ENCODE measurements around the gene NUDT7.
A peak's percentile ranks its signal among the peaks of the same experiment; 100 is the strongest.

The NUDT7 gene

DNA sequence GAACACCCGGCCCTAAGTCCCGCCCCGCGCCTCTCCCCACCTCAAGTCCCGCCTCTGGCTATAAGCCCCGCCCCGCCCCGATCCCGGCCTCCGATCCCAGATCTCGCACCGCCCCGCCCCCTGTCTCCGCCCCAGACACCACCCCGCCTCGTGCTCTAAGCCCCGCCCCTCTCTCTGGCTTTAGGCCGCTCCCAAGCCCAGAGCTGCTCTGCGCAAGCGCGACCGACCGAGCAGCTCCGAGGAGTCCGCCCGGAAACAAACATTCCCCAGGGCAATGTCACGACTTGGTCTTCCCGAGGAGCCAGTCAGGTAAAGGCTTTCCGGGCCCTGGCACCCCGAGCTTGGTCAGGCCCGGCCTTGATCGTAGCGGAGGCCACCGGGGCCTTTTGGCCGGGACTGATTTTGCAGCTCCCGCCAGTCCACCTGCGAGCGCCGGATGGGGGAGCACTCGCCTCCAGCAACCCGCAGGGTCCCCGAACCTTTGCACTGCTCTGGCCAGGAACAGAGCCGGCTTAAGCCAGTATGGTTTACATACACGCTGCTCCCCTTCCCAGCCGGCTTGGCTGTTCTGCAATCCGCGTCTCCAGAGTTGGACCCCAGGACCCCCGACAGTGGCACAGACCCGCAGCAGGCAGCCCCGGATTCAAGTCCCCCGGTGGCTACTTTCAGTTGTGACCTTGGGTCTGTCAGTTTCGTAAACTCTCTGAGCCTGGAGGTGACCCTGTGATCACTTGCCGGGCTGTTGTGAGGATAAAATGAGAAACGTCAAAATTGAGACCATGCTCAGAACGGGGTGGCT lies at the start of gene NUDT7:
Gene NUDT7 (plus strand): TSS at position 206 of the 799 bp plus-strand sequence. CDS start 69 bp downstream, at position 275.
- peak; percentile 92 to 95 for DNase-seq

DNA sequence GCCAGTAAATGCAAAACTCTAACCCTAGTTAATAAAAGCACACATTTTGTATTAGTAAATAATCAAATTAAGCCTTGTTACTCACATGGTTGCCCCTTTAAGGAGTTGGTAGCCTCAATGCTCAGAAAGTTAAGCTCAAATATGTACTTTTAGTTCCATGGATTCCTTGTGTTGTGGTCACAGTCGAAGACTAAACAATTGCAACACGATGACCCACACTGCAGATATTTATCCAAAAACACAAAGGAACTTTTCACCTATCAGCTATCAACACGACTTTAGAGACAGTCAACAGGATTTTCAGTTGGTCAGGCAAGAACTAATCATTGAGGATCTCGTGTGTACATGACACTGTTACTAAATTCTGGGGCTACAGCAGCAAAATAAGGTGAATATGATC lies 47.4 kb upstream of the NUDT7 start:
- DNase-seq: no peak

DNA sequence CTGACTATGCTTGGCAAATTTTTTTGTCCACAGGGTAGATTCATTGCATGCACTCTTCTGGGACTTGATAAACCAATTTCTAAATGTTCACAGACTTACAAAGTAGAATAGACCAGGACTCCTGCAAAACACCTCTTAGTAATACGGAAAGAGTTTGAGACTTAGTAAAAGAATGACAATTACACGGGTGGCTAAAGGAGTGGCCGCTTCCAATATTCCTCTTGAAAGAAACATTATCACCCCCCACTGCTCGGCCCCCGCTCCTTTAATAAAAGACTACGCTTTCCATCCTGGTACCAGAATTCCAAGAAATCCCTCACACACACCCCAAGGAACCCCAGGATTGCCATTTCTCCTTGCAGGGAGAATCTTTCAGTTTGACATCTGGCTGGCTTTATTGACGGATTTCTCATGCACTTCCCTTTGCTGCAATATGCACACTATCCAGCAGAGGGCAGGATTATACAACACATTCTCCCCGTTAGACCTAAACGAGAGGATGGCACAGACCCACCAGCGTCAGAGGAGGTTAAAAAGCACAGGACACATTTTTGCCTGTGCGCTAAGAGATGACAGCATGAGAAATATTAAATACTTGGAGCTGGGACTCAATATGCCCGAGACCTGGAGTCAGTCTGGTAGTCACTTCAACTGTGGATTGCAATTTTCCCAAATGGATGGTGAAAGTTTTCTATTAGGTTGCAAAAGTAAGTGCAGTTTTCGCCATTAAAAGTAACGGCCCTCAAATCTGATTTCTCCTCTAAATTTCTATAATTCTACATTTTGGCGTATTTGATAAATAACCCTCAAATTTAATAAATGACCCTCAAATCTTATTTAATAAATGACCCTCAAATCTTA lies 46.6 kb upstream of the NUDT7 start:
- peak; percentile 9 to 33 for DNase-seq

DNA sequence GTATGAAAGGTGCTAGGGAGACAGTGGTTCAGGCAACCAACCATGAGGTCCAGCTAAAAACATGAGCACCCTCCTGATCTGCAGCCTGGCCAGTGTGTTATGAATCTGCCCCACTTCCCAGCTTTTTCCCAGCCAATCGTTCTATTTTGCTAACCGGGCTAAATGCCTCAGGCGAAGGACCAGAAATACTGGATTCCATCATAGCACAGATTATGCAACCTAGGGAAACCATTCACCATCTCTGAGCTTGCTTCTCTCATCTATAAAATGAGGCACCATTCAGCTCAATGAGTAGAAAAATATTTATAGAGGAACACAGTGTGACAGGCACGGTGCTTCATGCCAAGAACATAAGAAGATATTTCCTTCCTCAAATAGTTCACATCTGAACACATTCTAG lies 45.2 kb upstream of the NUDT7 start:
- no peak for DNase-seq

DNA sequence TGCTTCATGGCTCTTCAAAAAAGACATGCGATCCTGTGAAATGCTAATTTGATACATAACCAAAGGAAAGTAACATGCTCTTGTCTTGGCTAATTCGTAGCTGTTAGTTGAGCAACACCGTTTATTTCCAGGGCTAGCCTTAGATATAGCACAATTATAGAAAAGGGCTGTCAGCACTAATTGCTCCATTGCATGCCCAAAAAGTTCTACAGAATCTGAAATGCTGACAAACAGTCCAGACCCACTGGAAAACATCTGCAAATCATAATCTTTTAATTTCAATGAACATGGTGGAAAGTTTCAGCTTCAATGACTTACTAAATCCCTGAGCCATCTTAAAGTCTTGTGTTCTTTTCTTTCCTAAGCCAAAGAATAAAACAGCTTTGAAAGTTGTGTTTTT lies 42.9 kb upstream of the NUDT7 start:
- DNase-seq: no peak

DNA sequence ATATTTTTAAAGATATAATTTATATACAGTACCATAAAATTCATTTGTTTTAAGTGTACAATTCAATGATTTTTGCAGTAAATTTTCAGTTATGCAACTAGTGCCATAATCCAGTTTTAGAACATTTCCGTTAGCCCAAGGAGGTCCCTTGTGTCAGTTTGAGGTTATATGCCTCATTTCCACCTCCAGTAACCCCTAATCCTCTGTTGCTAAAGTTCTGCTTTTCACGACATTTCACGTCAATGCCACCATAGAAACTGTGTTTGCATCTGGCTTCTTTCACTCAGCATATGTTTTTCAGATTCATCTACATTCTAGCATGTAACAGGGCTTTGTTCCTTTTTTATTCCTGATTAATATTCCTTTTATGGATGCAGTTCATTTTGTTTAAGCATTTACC lies 42.4 kb upstream of the NUDT7 start:
- peak in 1 of 2 donors; percentile 88 for DNase-seq

DNA sequence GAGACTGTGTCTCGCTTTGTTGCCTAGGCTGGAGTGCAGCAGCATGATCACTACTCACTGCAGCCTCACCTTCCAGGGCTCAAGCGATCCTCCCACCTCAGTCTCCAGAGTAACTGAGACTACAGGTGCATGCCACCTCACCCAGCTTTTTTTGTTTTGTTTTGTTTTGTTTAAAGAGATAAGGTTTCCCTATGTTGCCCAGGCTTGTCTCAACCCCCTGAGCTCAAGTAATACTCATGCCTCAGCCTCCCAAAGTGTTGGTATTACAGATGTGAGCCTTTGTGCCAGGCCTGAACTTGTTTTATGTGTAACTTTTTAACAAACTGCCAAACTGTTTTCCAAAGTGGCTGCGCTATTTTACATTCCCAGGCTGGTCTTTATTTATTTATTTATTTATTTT lies 41.8 kb upstream of the NUDT7 start:
- no peak for DNase-seq

DNA sequence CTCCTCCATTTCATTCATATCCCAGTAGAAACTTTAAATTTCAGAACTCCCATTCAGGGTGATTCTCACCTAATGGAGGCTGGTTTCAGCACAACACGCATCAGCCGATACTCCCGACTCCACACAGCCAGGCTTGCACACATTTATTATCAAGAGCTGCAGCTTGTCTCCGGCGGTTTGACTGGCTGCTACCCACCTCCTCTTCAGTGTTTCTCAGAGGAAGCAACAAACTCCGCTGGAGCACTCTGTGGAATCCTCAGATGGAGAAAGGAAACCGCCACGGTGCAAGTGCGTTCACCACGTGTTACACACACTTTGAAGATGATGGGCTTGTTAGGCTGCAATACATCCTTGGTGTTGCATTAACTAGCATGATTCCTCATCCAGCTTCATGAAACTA lies 39.7 kb upstream of the NUDT7 start:
- no peak for DNase-seq

DNA sequence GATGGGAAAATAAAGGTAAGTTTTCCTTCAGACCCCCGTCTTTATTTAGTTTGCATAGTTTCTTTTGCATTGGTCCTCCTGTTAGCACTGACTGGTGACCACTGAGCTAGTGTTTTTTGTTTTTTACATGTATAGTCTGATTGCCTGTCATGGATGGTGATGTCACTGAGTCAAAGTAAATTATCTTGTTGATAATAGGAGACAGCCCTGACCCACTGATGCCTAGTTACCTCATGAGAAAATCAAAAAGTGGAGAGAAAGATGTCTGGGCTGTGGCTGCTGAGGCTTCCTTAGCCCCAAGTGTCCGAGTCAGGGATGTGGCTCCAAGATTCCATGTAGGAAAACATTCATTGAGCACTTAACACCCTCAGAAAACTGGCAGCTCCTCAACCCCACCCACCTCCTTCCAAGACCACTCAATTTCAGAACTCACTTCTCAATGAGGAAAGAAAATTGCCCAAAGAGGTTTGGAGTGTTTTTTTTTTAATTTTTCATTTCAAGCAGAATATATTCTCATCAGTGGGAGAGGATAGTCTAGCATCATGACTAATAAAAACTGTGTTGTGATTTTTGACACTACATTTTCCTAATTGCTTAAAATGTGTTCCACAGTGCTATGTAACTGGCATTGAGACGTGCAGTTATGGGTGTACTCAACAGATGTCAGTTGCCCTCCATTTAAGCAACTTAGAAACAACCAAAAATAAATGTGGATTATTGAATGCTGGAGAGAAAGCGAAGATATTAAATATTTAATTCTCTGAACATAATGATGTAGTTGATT lies 38.7 kb upstream of the NUDT7 start:
- DNase-seq: no peak

DNA sequence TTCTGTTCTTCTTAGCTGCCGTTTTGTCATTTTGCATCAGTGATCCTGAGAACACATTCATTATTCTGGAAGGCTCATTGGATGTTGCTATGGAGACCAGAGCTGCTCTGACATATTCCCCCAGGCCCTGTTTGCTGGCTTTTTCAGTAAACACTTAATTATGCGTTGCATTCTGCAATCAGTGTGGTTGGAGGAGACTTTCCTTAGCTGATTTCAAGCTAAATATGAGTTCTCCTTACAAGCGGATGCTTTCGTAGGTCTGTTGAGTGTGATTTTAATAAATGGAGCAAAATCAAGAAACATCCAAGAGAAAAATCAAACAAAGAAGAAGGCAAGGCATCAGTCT lies 38.2 kb upstream of the NUDT7 start:
- no peak for DNase-seq

DNA sequence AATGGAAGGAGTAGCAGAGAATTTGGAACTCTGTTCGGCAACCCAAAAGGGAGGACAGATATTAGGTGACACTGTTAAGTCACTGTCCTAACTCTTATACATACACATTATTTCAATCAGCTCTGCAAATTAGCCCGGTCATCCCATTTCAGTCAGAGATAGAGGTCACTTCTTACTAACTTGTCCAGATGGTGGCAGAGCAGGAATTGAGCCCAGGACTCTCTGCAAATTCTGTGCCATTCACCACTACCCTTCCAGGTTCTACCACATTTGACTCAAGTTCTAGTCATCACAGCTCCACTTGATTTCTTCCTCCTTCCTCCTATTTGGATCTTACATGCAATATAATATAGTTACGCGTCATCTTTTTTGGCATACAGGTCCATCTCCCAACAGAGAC lies 35.9 kb upstream of the NUDT7 start:
- no peak for DNase-seq

DNA sequence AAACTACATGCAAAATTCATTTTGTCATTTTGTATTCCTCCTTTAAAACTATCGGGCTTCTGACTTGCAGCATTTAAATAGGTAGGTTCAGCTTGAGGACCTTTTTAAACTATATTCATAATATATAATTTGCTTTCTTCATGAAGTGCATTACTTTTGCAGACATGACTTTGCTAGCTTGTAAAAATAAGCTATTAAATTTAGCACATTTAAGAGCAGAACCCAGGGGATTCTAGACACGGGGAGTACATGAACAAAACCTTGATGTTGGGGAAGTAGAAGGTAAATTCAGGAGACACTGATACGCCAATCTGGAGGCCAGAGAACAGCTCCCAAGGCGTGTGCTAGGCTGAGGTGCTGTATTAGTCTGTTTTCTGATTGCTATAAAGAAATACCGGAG lies 32.3 kb upstream of the NUDT7 start:
- no peak for DNase-seq

DNA sequence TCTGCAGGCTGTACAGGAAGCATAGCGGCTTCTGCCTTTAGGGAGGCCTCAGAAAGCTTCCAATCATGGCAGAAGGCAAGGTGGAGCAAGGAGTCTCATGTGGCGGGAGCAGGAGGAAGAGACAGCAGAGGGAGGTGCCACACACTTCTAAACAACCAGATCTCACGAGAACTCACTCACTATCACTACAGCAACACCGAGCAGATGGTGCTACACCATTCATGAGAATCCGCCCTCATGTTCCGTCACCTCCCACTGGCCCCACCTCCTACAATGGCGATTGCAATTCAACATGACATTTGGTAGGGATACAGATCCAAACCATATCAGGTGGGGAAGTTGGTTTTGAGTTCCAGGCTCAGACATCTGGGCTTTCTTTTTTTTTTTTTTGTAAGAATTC lies 31.9 kb upstream of the NUDT7 start:
- DNase-seq: no peak

DNA sequence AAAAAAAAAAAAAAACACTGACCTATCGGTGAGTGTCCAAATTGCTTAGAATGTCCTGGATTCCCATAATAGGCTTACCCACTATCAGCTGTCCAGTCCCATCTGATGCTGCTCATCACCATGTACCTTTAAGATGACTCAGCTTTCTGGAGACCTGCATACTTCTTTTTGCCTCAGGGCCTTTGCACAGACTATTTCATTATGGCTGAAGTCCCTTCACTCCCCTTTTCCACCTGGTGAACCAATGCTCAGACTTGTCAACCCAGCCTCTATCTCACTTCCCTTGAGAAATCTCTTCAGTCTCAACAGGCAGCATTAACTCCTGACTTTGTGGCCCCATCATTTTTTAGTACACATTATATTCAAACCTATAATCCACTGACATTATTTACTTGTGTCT lies 29.7 kb upstream of the NUDT7 start:
- no peak for DNase-seq

DNA sequence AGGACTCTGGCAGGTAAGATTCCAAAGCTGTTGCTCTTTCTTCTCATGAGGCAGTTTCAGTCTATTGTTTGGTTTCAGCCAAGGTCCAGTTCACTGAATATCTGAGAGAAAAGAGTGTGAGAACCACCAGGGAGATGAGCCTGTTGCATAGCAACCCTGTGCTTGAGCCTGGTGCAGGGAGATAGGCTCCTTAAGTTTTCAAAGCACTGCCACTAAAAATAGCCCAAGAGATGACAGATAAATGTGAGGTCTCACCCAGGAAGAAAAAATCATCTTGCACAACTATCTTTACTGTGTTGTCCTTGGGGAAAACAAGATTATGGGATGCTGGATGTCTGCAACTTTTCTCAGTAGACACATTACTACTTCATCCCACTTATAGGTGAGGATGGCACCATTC lies 26.2 kb upstream of the NUDT7 start:
- no peak for DNase-seq

DNA sequence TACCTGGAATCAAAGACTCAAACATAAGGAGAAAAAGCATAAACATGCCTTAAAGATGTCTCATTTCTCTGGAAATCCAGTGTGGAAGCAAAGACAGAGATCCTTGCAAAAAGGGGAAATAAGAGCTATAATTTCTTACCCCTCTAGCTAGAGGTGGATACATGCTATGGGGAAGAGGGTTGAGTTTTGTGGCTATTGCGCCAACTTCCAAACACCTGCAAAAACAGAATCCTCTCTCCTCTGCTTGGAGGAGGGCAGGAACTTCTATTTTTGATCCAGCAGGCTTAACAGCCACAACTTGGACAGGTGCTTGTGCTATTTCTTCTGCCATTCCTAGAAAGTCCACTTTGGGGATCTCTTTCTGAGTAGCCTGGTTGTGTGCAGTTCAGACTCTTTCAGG lies 21.5 kb upstream of the NUDT7 start:
- no peak for DNase-seq

DNA sequence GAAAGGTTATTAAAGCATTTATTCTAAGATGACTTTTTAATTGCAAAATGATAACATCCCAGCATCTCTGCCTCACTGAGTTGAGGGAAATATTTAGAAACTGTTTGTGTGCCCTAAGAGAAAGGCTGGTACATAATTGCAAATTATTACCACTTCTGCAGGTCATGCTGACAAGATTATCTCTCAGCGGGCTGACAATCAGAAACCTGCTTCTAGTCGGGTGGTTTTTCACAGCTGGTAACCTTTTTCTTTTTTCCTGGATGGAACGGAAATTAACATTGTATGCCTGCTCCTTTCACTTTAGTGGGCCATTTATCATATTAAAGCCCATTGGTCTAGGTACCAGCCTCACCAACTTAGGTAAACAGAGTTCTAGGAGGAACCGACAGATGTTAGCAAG lies 17.0 kb upstream of the NUDT7 start:
- DNase-seq: no peak

DNA sequence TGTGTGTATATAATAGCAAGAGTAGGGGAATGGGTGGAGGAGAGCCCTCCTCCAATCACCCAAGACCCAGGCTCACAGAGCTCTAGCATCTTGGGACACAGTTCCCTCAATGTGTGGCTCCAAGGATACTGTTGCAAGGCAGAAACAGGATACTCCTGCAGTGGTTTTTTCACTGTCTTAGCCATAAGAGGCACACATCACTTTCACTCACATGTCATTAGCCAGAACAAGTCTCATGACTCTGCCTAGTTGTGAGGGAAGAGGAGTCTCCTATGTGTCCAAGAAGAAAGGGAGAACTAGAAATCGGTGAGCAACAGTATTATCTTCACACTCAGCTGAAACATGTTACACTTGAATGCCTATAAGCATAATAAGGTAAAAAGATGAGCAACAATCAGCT lies 11.1 kb upstream of the NUDT7 start:
- DNase-seq: no peak

DNA sequence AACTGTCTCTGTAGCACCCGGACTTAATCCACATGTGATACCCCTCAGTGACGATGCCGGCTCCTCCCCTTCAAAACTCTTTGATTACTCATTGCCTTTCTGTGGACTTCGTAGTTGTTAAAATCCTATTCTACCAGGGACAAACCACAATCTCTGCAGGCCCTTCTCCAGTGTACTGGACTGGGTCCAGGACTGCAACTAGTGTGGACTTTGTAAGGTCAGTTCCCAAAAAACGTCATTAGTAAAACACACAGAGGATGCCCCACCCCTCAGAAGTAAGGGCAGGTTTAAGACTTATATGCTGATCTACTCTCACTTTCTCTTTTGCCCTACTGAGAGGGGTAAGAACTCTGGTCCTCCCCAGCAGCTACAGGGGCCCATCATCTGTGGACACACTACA lies 10.5 kb upstream of the NUDT7 start:
- no peak for DNase-seq

DNA sequence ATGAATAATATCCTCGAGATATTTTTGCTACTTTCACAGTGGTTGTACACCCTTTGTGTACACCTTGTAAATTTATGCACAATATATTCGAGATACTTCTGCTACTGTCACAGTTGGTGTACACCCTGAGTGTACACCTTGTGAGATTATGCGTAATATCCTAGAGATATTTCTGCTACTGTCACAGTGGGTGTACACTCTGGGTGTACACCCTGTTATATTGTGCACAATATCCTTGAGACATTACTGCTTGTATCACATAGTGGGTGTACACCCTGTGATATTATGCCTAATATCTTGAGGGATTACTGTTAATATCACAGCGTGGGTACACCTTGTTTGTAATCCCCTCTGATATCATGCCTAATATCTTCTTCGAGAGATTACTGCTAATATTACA lies 7.2 kb upstream of the NUDT7 start:
- DNase-seq: no peak

DNA sequence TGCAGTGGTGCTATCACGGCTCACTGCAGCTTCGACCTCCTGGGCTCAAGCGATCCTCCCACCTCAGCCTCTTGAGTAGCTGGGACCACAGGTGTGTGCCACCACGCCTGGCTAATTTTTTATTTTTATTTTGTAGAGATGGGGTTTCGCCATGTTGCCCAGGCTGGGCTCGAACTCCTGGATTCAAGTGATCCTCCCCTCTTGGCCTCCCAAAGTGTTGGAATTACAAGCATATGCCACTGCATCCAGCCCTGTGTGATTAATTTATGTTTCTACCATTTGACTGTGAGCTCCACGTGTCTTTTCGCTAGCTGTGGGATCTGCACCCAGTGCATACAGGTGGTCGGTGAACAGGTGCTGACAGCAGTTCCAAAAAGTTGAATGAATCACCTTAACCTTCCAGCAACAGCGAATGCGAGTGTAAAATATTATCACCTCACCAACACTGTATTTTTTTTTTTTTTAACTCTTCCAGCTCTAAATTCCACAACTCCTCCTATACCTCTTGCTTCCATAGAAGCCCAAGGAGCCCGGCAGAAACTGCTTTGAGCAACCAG lies 484 bp upstream of the NUDT7 start:
- DNase-seq: no peak

DNA sequence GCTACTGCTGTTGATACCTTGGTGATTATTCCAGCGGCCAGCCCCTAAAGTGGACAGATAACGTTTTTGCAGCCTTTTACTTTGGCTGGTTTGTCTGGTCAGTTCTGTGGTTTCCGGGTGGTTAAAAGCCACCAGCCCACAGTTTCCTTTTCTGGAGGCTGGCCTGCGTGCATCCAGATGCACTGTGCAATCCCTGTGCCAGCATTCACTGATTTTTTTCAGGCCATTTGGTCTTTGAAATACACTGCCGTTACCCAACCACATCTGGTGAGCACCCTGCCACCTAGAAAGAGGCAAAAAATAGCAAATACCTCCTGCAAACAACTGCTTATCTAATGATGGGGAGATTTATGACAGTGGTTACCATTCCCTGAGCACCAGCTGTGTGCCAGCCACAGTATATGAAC lies 797 bp downstream of the NUDT7 start:
- DNase-seq: no peak

DNA sequence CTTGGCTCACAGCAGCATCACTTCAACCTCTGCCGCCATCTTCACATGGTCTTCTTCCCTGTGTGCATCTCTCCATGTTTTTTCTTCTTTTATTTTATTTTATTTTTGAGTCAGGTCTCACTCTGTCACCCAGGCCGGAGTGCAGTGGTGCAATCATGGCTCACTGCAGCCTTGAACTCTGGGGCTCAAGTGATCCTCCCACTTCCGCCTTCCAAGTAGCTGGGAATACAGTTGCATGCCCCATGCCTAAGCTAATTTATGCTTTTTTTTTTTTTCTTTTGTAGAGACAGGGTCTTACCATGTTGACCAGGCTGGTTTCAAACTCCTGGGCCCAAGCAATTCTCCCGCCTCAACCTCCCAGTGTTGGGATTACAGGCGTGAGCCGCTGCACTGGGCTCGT lies 1.9 kb downstream of the NUDT7 start:
- DNase-seq: no peak

Measured in bone marrow (tissue), 2 donors.